Urothelium cell line (cell line): ENCODE data around the gene SLX9.

Experiments used
- DNase-seq: peaks from one replicate; pipeline ENCODE4 v3.0.0; 2011; ENCODE audit warnings: low spot score, mixed read lengths
- FAIRE-seq: peaks from 2 replicates; lab custom pipeline; 2011; peaks lifted over from hg19 to GRCh38; lab: Jason Lieb, UNC

Gene SLX9

GRCh38 chr21:44913425-44914175 lies 26.2 kb upstream of the SLX9 start:
- FAIRE-seq, result no peak

GRCh38 chr21:44914176-44914874 lies 25.5 kb upstream of the SLX9 start:
- FAIRE-seq (no peak), DNase-seq (no peak)

More at GRCh38 chr21:44913425-44914175, 26.2 kb upstream of the SLX9 start:
- DNase-seq, result no peak

- DNase-seq (peak; percentile 21), FAIRE-seq (no peak)
Measured at GRCh38 chr21:44916965-44917364, 22.9 kb upstream of the SLX9 start.

GRCh38 chr21:44917446-44918106 lies 22.3 kb upstream of the SLX9 start:
- DNase-seq (no peak), FAIRE-seq (no peak)

- FAIRE-seq (no peak), DNase-seq (no peak)
Measured at GRCh38 chr21:44918107-44918470, 21.7 kb upstream of the SLX9 start.

- FAIRE-seq, result no peak
Measured at GRCh38 chr21:44918581-44919033, 21.2 kb upstream of the SLX9 start.

GRCh38 chr21:44919111-44919912 lies 20.5 kb upstream of the SLX9 start:
- FAIRE-seq, result no peak

More at GRCh38 chr21:44918581-44919033, 21.2 kb upstream of the SLX9 start:
- DNase-seq, result no peak

GRCh38 chr21:44919913-44920693 lies 19.7 kb upstream of the SLX9 start:
- DNase-seq (no peak), FAIRE-seq (peak; percentile 89)

More at GRCh38 chr21:44919111-44919912, 20.5 kb upstream of the SLX9 start:
- no peak for DNase-seq

- DNase-seq (no peak), FAIRE-seq (no peak)
Measured at GRCh38 chr21:44920694-44921604, 18.9 kb upstream of the SLX9 start, which contains the start of gene ITGB2. TSS of gene ITGB2 (minus strand) at chr21:44920899. CDS start at chr21:44910782, 10,117 bp downstream.

GRCh38 chr21:44921928-44922327 lies 17.9 kb upstream of the SLX9 start:
- DNase-seq (no peak), FAIRE-seq (no peak)

GRCh38 chr21:44923480-44924084 lies 16.2 kb upstream of the SLX9 start:
- FAIRE-seq (no peak), DNase-seq (no peak)

GRCh38 chr21:44924606-44925377 lies 15.0 kb upstream of the SLX9 start:
- FAIRE-seq, result no peak

GRCh38 chr21:44925378-44925755 lies 14.5 kb upstream of the SLX9 start:
- DNase-seq (peak; percentile 45), FAIRE-seq (no peak)

More at GRCh38 chr21:44924606-44925377, 15.0 kb upstream of the SLX9 start:
- no peak for DNase-seq

GRCh38 chr21:44926331-44927101 lies 13.3 kb upstream of the SLX9 start:
- DNase-seq (no peak), FAIRE-seq (no peak)

GRCh38 chr21:44927259-44927586 lies 12.6 kb upstream of the SLX9 start:
- DNase-seq, result no peak
- no peak for FAIRE-seq

- FAIRE-seq (peak; percentile 13), DNase-seq (peak; percentile 81)
Measured at GRCh38 chr21:44927587-44928461, 12.0 kb upstream of the SLX9 start.
